Inflammatory macrophage treated with lipopolysaccharide for 4 hours (primary cell): ENCODE data around the gene PXDC1.
"Not testable (repeated sequence)": the region's sequence is repeated elsewhere in the genome, so short reads cannot be mapped to it uniquely, and the experiment has no call there.

Experiments used
- DNase-seq: peaks from one replicate; pipeline ENCODE4 v3.0.0-alpha.2; 2020

The PXDC1 gene

GRCh38 chr6:3782876-3783832 is 31.6 kb upstream of the PXDC1 start:
- DNase-seq, result no peak

GRCh38 chr6:3781504-3781903 is 30.0 kb upstream of the PXDC1 start:
- DNase-seq, result no peak

- no peak for DNase-seq
Observed at GRCh38 chr6:3779574-3779849, 28.0 kb upstream of the PXDC1 start.

- no peak for DNase-seq
Observed at GRCh38 chr6:3778701-3779573, 27.4 kb upstream of the PXDC1 start.

GRCh38 chr6:3777730-3778461 is 26.4 kb upstream of the PXDC1 start:
- DNase-seq, result no peak

GRCh38 chr6:3776881-3777507 is 25.5 kb upstream of the PXDC1 start:
- no peak for DNase-seq

GRCh38 chr6:3775847-3776246 is 24.3 kb upstream of the PXDC1 start:
- DNase-seq, result no peak

GRCh38 chr6:3775386-3775785 is 23.9 kb upstream of the PXDC1 start:
- DNase-seq, result no peak

- DNase-seq, result no peak
Observed at GRCh38 chr6:3773678-3774298, 22.3 kb upstream of the PXDC1 start.

- DNase-seq, result not testable (repeated sequence)
Observed at GRCh38 chr6:3772127-3772999, 20.9 kb upstream of the PXDC1 start.

- no peak for DNase-seq
Observed at GRCh38 chr6:3771407-3772011, 20.0 kb upstream of the PXDC1 start.

GRCh38 chr6:3770023-3770720 is 18.7 kb upstream of the PXDC1 start:
- DNase-seq, result no peak

GRCh38 chr6:3769610-3770009 is 18.1 kb upstream of the PXDC1 start:
- DNase-seq, result peak; percentile 82

- DNase-seq, result no peak
Observed at GRCh38 chr6:3768502-3768901, 17.0 kb upstream of the PXDC1 start.

GRCh38 chr6:3767483-3767882 is 16.0 kb upstream of the PXDC1 start:
- peak; percentile 90 for DNase-seq

GRCh38 chr6:3766214-3766613 is 14.7 kb upstream of the PXDC1 start:
- DNase-seq, result no peak

- DNase-seq, result peak; percentile 36
Observed at GRCh38 chr6:3765415-3765814, 13.9 kb upstream of the PXDC1 start.

GRCh38 chr6:3764516-3765335 is 13.2 kb upstream of the PXDC1 start:
- peak; percentile 62 for DNase-seq

GRCh38 chr6:3762852-3763251 is 11.3 kb upstream of the PXDC1 start:
- DNase-seq, result no peak
